ENCODE results near the gene MKI67. TPM values are rescaled to one million over a fixed set of nuclear protein-coding genes. Genes with fewer than 3 reads are reported as not detected.
"Not testable (repeated sequence)": the region's sequence is repeated elsewhere in the genome, so short reads cannot be mapped to it uniquely, and the experiment has no call there.

The MKI67 gene
- total and polyA plus RNA-seq, 9 donors: 14.4 to 52.3 (median 38.2) TPM

DNA sequence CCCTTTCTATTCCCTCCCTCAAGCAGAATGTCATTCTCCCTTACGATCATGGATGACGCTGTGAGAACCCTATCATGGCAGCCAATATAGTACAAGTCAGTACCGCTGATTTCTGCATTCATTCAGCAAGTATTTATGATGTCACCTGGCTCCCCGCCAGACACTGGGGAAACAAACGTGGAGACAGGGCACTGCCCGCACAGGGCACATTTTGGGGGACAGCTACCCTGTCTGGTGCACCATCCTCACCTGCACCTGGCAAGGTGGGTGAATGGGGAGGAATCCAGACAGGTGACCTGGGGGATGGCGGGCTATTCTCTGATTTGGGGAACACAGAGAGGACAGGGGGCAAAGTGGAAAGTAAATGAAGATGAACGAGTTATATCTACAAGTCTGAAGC, 28.4 kb downstream of the MKI67 start:
- Histone ChIP-seq H3K4me3 (ENCODE audit: low read length) (no peak overlapping the region), H3K36me3 (ENCODE audit: control insufficient read depth, insufficient read depth, low read length) (peaks cover 45% of the 10 kb centered on the region), H3K27ac (ENCODE audit: low read length) (no peak overlapping the region), H3K9me3 (replicated peaks; ENCODE audit: control insufficient read depth, low read depth, low read length) (no peaks in the 10 kb centered on the region), H3K27me3 (ENCODE audit: control insufficient read depth, insufficient read depth, low read length) (no peaks in the 10 kb centered on the region), H3K4me1 (ENCODE audit: control insufficient read depth, insufficient read depth, low read length) (peaks cover 12% of the 10 kb centered on the region)
- WGBS (ENCODE audit: insufficient coverage): 84% methylated on average over 8 of the region's 8 CpGs
- no peak for DNase-seq

DNA sequence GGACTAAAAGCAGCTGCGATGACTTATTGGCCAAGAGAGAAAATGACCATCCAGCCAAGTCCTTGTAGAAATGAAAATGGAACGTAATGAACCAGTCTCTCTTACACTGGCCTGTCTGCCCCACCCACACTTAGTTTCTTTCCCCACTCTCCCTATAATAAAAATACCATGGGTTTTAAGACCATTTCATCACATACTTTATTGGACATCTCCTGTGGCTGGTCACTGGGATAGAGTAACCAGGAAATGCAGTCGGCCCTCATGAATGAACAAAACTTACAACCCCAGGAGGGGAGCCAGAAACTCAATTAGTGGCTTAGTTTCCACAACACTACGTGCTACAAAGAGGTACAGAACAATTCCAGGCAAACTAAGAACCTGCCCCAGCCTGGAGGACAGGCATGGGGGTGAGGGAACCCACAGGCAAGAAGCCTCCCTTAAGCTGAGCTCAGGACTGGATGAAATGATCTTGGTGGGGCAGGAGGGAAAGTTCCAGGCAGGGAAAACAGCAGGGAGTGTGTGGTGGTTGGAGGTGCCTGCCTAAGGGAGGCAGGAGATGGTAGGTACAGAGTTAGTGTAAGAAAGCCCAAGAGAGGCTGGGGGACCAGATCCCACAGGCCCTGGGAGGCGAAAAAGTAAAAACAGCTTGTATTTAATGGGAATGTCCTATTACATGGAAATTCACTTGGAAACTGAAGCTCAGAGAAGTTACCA, 29.6 kb downstream of the MKI67 start:
- no peak overlapping the region for H3K4me3 ChIP-seq (ENCODE audit: low read length)
- no peaks in the 10 kb centered on the region for H3K27me3 ChIP-seq (ENCODE audit: control insufficient read depth, insufficient read depth, low read length)
- 100% methylated on average over 1 of the region's 5 CpGs for WGBS (ENCODE audit: insufficient coverage)
- H3K27ac ChIP-seq (ENCODE audit: low read length): peak overlapping the region; percentile 1
- DNase-seq: peak; percentile 84
- H3K9me3 ChIP-seq (replicated peaks; ENCODE audit: control insufficient read depth, low read depth, low read length): no peaks in the 10 kb centered on the region
- H3K36me3 ChIP-seq (ENCODE audit: control insufficient read depth, insufficient read depth, low read length): peaks cover 41% of the 10 kb centered on the region
- peaks cover 12% of the 10 kb centered on the region for H3K4me1 ChIP-seq (ENCODE audit: control insufficient read depth, insufficient read depth, low read length)

DNA sequence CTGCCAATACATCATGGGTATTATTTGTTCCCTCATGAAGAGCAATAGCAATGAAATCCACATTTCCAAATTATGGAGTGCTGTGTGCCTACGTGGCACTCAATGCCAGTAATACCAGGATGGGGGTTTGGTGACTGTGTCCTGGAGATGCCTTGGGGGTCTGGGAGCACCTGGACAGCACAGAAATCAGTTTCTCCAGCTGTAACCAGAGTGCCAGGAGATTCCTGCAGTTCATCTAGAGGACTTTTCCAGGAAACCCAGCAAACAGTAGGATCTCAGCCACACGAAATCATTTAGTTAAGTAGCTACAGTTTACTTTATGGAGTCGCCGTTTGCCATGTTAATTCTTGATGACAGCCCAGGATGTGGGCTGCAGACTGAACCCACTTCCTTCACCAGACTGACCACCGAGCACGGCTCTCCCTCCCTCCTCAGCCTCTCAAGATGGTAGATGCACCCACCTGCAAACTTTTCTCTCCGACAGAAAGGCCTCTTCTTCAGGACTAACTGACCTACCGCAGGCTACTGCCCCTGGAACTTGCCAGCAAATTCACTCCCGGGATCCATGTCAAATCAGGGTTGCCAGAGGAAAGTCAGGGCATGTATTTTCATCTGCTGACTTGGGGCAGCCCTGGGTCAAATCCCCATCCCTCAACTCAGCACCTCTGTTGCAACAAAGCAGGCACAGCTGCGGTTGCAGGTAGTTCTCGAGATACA, 30.3 kb downstream of the MKI67 start:
- DNase-seq: no peak
- Histone ChIP-seq H3K4me3 (ENCODE audit: low read length) (no peak overlapping the region), H3K36me3 (ENCODE audit: control insufficient read depth, insufficient read depth, low read length) (peaks cover 34% of the 10 kb centered on the region), H3K9me3 (replicated peaks; ENCODE audit: control insufficient read depth, low read depth, low read length) (no peaks in the 10 kb centered on the region), H3K27ac (ENCODE audit: low read length) (no peak overlapping the region), H3K27me3 (ENCODE audit: control insufficient read depth, insufficient read depth, low read length) (no peaks in the 10 kb centered on the region), H3K4me1 (ENCODE audit: control insufficient read depth, insufficient read depth, low read length) (peaks cover 12% of the 10 kb centered on the region)
- WGBS (ENCODE audit: insufficient coverage): 51% methylated on average over 5 of the region's 11 CpGs

DNA sequence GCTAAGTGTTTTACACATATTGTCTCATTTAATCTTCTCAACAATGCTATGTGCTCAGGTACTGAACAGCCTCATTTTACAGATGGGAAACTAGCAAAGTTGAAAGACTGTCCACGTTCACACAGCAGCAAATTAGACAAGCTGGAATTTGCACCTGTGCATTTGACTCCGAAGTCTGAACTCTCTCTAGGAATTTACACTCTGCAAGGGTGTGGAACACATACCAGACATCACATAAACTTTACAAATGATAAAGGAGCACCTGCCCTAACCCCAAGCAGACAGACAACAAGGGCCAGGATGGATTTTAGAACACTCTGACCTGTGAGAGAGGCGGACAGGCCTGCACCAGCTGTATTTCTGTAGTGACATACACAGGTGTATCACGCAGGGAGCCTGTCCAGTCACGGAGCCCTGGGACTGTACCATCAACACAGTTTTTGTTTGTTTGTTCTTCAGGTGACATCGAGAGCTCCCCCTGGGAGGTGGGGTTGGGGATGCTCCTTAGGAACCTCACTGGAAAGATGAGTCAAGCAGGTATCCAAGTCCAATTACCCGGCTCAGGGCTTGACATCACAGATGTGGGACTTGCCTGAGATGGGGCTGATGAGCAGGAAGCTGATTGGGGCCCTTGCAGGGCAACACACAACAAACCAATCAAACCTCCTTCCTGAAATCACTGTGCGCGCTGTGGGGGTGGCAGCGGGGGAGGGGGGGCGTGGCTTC, 31.0 kb downstream of the MKI67 start:
- Histone ChIP-seq H3K27ac (ENCODE audit: low read length) (no peak overlapping the region), H3K9me3 (replicated peaks; ENCODE audit: control insufficient read depth, low read depth, low read length) (no peaks in the 10 kb centered on the region), H3K27me3 (ENCODE audit: control insufficient read depth, insufficient read depth, low read length) (no peaks in the 10 kb centered on the region), H3K4me1 (ENCODE audit: control insufficient read depth, insufficient read depth, low read length) (peaks cover 12% of the 10 kb centered on the region), H3K4me3 (ENCODE audit: low read length) (no peak overlapping the region), H3K36me3 (ENCODE audit: control insufficient read depth, insufficient read depth, low read length) (peaks cover 30% of the 10 kb centered on the region)
- 84% methylated on average over 4 of the region's 11 CpGs for WGBS (ENCODE audit: insufficient coverage)
- no peak for DNase-seq

DNA sequence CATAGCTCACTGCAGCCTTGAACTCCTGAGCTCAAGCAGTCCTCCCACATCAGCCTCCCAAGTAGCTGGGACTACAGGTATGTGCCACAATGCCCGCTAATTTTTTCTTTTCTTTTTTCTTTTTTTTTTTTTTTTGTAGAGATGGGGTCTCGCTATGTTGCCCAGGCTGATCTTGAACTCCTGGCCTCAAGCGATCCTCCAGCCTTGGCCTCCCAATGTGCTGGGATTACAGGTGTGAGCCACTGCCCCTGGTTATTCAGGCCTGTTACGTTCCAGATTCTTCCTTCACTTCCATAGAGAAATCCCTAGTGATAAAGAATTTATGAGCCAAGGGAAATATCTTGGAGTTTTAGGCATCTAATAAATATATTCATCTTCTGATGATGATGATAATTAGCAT, 31.6 kb downstream of the MKI67 start:
- H3K27ac ChIP-seq (ENCODE audit: low read length); DNase-seq; H3K27me3 ChIP-seq (ENCODE audit: control insufficient read depth, insufficient read depth, low read length); H3K4me3 ChIP-seq (ENCODE audit: low read length); H3K9me3 ChIP-seq (replicated peaks; ENCODE audit: control insufficient read depth, low read depth, low read length): not testable (repeated sequence)
- Histone ChIP-seq H3K4me1 (ENCODE audit: control insufficient read depth, insufficient read depth, low read length) (peaks cover 12% of the 10 kb centered on the region), H3K36me3 (ENCODE audit: control insufficient read depth, insufficient read depth, low read length) (peaks cover 24% of the 10 kb centered on the region)
- no CpG with 5 or more reads among the region's 4 CpGs for WGBS (ENCODE audit: insufficient coverage)

DNA sequence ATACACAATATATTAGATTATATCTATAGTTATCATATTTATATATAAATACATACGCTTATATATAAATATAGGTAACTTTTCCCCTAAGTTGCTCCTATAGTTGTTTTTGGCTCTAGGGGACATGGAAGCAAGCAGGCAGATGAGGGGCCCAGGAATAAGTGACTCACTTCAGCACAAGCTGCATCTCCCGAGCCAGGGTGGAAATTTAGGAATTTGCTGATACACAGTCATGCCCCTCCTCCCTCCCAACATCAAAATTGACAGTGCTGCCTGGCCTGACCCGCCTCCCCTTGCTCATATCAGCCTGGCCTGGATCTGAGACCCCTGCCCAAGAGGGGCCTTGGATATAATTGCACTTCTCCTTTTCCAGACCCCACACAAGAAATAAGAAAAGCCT, 33.8 kb downstream of the MKI67 start:
- Histone ChIP-seq H3K9me3 (replicated peaks; ENCODE audit: control insufficient read depth, low read depth, low read length) (no peaks in the 10 kb centered on the region), H3K4me1 (ENCODE audit: control insufficient read depth, insufficient read depth, low read length) (peaks cover 18% of the 10 kb centered on the region), H3K4me3 (ENCODE audit: low read length) (no peak overlapping the region), H3K36me3 (ENCODE audit: control insufficient read depth, insufficient read depth, low read length) (peaks cover 9% of the 10 kb centered on the region), H3K27me3 (ENCODE audit: control insufficient read depth, insufficient read depth, low read length) (no peaks in the 10 kb centered on the region), H3K27ac (ENCODE audit: low read length) (no peak overlapping the region)
- DNase-seq: peak; percentile 49
- whole genome bisulfite sequencing (ENCODE audit: insufficient coverage): no CpG with 5 or more reads among the region's 3 CpGs

DNA sequence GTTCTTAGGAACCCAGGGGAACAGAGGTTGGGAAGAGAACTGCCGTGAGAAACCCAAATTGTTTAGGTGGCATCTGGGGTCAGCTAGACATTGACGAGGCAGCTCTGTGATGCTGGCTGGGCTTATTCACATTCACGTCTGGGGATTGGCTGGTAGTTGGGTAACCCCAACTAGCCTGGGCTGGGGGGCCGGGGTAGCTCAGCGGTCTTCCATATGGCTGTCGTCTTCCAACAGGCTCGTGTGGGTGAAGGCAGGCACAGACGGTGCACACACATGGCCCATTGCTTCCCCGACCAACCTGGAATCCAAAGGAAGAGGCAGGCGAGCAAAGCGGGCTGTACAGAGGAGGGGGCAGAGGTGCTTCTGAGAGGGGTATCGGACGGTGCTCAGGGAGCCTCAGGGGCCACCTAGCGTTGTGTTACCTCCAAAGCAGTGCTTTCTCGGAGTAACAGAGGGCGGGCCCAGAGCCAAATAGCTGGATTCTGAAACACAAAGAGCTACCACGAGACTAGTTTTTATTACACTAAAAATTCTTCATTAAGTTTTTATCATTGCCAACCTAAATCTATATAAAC, 34.5 kb downstream of the MKI67 start:
- Histone ChIP-seq H3K27me3 (ENCODE audit: control insufficient read depth, insufficient read depth, low read length) (no peaks in the 10 kb centered on the region), H3K4me1 (ENCODE audit: control insufficient read depth, insufficient read depth, low read length) (peaks cover 18% of the 10 kb centered on the region), H3K9me3 (replicated peaks; ENCODE audit: control insufficient read depth, low read depth, low read length) (no peaks in the 10 kb centered on the region), H3K4me3 (ENCODE audit: low read length) (no peak overlapping the region), H3K36me3 (ENCODE audit: control insufficient read depth, insufficient read depth, low read length) (peaks cover 6% of the 10 kb centered on the region), H3K27ac (ENCODE audit: low read length) (no peak overlapping the region)
- DNase-seq: no peak
- WGBS (ENCODE audit: insufficient coverage): 57% methylated on average over 14 of the region's 17 CpGs

DNA sequence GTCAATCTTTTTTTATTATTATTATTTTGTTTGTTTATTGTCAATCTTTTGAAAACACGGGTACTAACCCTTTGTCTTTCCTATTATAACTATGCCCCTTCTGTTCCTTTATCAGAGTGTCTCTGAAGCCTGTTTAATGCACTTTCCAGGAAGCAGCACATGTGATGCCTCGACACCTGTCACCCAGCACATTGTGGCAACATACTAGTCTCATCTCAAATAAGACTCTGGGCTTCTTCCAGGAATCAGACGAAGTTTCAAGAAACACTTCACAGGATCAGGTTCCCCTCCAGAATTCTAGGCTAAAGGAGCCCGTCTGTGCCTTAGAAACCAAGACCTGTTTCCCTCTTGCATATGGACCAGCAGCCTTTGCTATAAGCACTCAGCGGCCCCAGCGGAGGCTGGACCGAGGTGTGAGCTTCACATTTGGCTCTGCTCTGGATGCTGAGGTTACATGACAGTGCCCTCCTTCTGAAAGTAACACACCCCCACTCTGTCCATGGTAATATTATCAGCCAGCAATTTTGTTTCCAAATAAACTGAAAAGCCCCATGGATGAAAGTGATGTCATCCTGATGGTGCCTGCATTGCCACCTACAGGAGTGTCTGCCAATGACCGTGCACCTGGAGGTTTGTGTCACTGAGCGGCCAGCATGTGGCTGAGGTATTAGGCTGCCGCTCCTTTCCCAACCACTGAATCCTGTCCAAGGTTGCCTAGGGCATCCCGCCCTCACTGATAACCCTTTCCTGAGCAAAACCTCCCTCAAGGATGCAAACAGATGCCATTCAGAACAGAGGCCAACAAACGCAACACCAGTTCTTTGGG, 38.1 kb downstream of the MKI67 start:
- H3K4me3 ChIP-seq (ENCODE audit: low read length): no peak overlapping the region
- no peak overlapping the region for H3K27ac ChIP-seq (ENCODE audit: low read length)
- no peaks in the 10 kb centered on the region for H3K36me3 ChIP-seq (ENCODE audit: control insufficient read depth, insufficient read depth, low read length)
- H3K27me3 ChIP-seq (ENCODE audit: control insufficient read depth, insufficient read depth, low read length): no peaks in the 10 kb centered on the region
- 49% methylated on average over 7 of the region's 12 CpGs for WGBS (ENCODE audit: insufficient coverage)
- H3K9me3 ChIP-seq (replicated peaks; ENCODE audit: control insufficient read depth, low read depth, low read length): no peaks in the 10 kb centered on the region
- H3K4me1 ChIP-seq (ENCODE audit: control insufficient read depth, insufficient read depth, low read length): peaks cover 12% of the 10 kb centered on the region
- no peak for DNase-seq

DNA sequence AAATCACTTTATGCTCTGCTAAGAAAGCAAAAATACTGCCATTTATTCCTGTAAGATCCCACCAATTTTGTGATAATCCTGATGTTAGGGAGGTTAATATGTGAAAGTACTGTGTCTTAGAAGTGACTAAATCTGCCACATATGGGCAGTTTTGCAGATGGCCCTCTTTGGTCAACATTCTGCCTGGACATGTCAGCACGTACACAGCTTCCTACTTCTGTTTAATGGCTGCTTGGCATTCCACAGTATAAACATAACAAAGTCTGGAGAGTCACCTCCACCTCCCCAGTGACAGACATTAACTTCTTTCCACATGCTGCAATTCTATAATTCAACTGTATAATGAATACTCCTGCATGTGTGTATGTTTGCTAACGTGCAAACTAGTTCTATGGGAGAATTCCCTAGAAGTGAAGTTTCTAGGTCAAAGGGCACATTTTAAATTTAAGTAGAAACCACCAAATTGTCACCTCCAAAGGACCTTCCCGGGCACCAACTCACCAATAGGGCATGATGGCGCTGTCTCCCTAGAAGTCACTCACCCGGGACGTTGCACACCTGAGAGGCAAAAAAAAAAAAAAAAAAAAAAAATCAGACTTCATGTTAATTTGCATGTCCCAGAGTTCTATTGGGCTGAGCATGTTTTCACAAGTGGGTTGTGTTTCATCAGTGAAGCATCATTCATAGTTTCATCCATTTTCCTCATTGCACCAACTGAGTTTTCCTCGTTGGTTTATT, 38.9 kb downstream of the MKI67 start:
- Histone ChIP-seq H3K4me3 (ENCODE audit: low read length) (no peak overlapping the region), H3K27ac (ENCODE audit: low read length) (no peak overlapping the region), H3K27me3 (ENCODE audit: control insufficient read depth, insufficient read depth, low read length) (no peaks in the 10 kb centered on the region), H3K4me1 (ENCODE audit: control insufficient read depth, insufficient read depth, low read length) (peaks cover 12% of the 10 kb centered on the region), H3K9me3 (replicated peaks; ENCODE audit: control insufficient read depth, low read depth, low read length) (no peaks in the 10 kb centered on the region), H3K36me3 (ENCODE audit: control insufficient read depth, insufficient read depth, low read length) (no peaks in the 10 kb centered on the region)
- DNase-seq: no peak
- WGBS (ENCODE audit: insufficient coverage): 14% methylated on average over 1 of the region's 7 CpGs
